RWPE2 (cell line): ENCODE measurements around the gene NOVA1.

Experiments
- ATAC-seq: fragments of 200-7000 bp; cut with Tn5 transposase; 3 replicates; pipeline ENCODE4 v1.9.1; 2021; ENCODE audit warnings: low read depth
- DNase-seq: peaks from one replicate; pipeline ENCODE4 v3.0.0-alpha.2; 2020; ENCODE audit warnings: low spot score
- H3K27ac ChIP-seq: fragments of 450-650 bp; 2 replicates; pipeline ENCODE4 v1.5.1; 2017; ENCODE audit warnings: mild to moderate bottlenecking; ENCODE audit not compliant: poor library complexity, severe bottlenecking
- H3K27me3 ChIP-seq: fragments of 250-450 bp; sonication (Bioruptor Pico); 2 replicates; pipeline ENCODE4 v1.5.1; 2021; ENCODE audit warnings: mild to moderate bottlenecking, moderate library complexity; ENCODE audit not compliant: insufficient read depth, poor library complexity, severe bottlenecking
- H3K36me3 ChIP-seq: fragments of 250-450 bp; sonication (Bioruptor Pico); 2 replicates; pipeline ENCODE4 v1.5.1; 2020; ENCODE audit warnings: low read depth, mild to moderate bottlenecking, moderate library complexity
- H3K4me1 ChIP-seq: fragments of 250-450 bp; sonication (Bioruptor Pico); 2 replicates; pipeline ENCODE4 v1.5.1; 2021; ENCODE audit warnings: mild to moderate bottlenecking, moderate library complexity; ENCODE audit not compliant: insufficient read depth, poor library complexity, severe bottlenecking
- H3K4me3 ChIP-seq: fragments of 250-450 bp; sonication (Bioruptor Pico); 2 replicates; pipeline ENCODE4 v1.5.1; 2021; ENCODE audit warnings: mild to moderate bottlenecking, moderate library complexity; ENCODE audit not compliant: severe bottlenecking
- H3K9me3 ChIP-seq: fragments of 250-450 bp; sonication (Bioruptor Pico); 2 replicates; pipeline ENCODE4 v1.5.1; 2021; ENCODE audit warnings: mild to moderate bottlenecking, moderate library complexity; ENCODE audit not compliant: severe bottlenecking
- CTCF ChIP-seq: fragments of 450-650 bp; IDR thresholded peaks from one replicate; pipeline ENCODE4 v1.5.1; 2017; ENCODE audit warnings: mild to moderate bottlenecking, moderate library complexity; ENCODE audit not compliant: poor library complexity, severe bottlenecking

NOVA1 gene

GRCh38 chr14:26526137-26526536, 71.7 kb downstream of the NOVA1 start:
- Histone ChIP-seq H3K27ac (no peak overlapping the region), H3K36me3 (no peaks in the 10 kb centered on the region), H3K4me3 (no peak overlapping the region), H3K9me3 (peaks cover 2% of the 10 kb centered on the region), H3K27me3 (no peaks in the 10 kb centered on the region), H3K4me1 (no peaks in the 10 kb centered on the region)
- DNase-seq: no peak
- TF ChIP-seq CTCF: no peak
- ATAC-seq: no peak

GRCh38 chr14:26525085-26525484, 72.7 kb downstream of the NOVA1 start:
- H3K4me3 ChIP-seq: no peak overlapping the region
- no peaks in the 10 kb centered on the region for H3K36me3 ChIP-seq
- no peak for ATAC-seq
- H3K27me3 ChIP-seq: no peaks in the 10 kb centered on the region
- no peaks in the 10 kb centered on the region for H3K4me1 ChIP-seq
- no peak overlapping the region for H3K27ac ChIP-seq
- H3K9me3 ChIP-seq: no peaks in the 10 kb centered on the region
- TF ChIP-seq CTCF: no peak
- DNase-seq: no peak

GRCh38 chr14:26522967-26523366, 74.9 kb downstream of the NOVA1 start:
- no peaks in the 10 kb centered on the region for H3K27me3 ChIP-seq
- H3K4me1 ChIP-seq: no peaks in the 10 kb centered on the region
- DNase-seq: no peak
- no peaks in the 10 kb centered on the region for H3K9me3 ChIP-seq
- no peak for ATAC-seq
- no peak overlapping the region for H3K27ac ChIP-seq
- no peaks in the 10 kb centered on the region for H3K36me3 ChIP-seq
- TF ChIP-seq CTCF: no peak
- no peak overlapping the region for H3K4me3 ChIP-seq

- no peaks in the 10 kb centered on the region for H3K27me3 ChIP-seq
- TF ChIP-seq CTCF: no peak
- no peak overlapping the region for H3K27ac ChIP-seq
- H3K9me3 ChIP-seq: no peaks in the 10 kb centered on the region
- no peak for ATAC-seq
- H3K4me1 ChIP-seq: no peaks in the 10 kb centered on the region
- no peak overlapping the region for H3K4me3 ChIP-seq
- DNase-seq: no peak
- H3K36me3 ChIP-seq: no peaks in the 10 kb centered on the region
These were observed 80.1 kb downstream of the NOVA1 start for GRCh38 chr14:26517771-26518170.

GRCh38 chr14:26500028-26500427, 97.8 kb downstream of the NOVA1 start:
- DNase-seq: no peak
- H3K36me3 ChIP-seq: no peaks in the 10 kb centered on the region
- no peak overlapping the region for H3K27ac ChIP-seq

More at GRCh38 chr14:26500028-26500427, 97.8 kb downstream of the NOVA1 start:
- no peaks in the 10 kb centered on the region for H3K9me3 ChIP-seq
- H3K4me1 ChIP-seq: no peaks in the 10 kb centered on the region
- no peak for TF ChIP-seq CTCF
- H3K27me3 ChIP-seq: peaks cover 11% of the 10 kb centered on the region
- no peak overlapping the region for H3K4me3 ChIP-seq
- ATAC-seq: no peak
